ENCODE data around the gene PTGIS.

PTGIS gene

GRCh38 chr20:49543858-49544437 is 24.0 kb downstream of the PTGIS start:
- DNase-seq (ENCODE audit: low read depth), result no peak
- no peak overlapping the region for H3K4me3 ChIP-seq (ENCODE audit: low read depth, low read length)
- TF ChIP-seq CTCF (IDR thresholded peaks at IDR 0.05; ENCODE audit: low read depth, low read length, missing control alignments), result no peak
- in situ Hi-C loops (cut with HindIII; ENCODE audit: low sequenced_read_pairs), result no loop called here

- in situ Hi-C loops (cut with HindIII; ENCODE audit: low sequenced_read_pairs), result no loop called here
- no peak for TF ChIP-seq CTCF (IDR thresholded peaks at IDR 0.05; ENCODE audit: low read depth, low read length, missing control alignments)
Measured at GRCh38 chr20:49543071-49543857, 24.7 kb downstream of the PTGIS start.

DNA sequence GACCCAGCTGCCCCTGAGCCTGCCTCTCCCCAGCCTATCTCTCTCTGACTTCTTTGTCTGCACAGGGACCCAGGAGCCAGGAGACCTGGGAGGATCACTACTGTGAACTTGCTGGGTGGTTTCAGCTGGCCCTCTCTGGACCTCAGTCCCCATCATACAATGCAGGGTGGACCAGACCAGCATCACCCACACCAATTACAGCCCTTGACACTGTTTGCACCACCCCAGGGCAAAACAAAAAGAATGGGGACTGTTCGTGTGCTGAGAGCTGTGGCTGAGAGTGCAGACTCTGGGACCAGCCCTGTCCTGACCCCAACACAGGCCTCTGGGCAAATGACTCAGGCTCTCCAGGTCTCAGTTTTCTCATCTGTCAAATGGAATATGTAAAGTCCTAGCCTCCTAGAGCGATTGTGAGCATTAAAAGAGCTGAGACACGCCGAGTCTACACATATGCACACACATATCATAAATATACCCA is 25.4 kb downstream of the PTGIS start:
- no peak for TF ChIP-seq CTCF (IDR thresholded peaks at IDR 0.05; ENCODE audit: low read depth, low read length, missing control alignments)
- no peak overlapping the region for H3K4me3 ChIP-seq (ENCODE audit: low read depth, low read length)
- DNase-seq (ENCODE audit: low read depth), result no peak
- in situ Hi-C loops (cut with HindIII; ENCODE audit: low sequenced_read_pairs), result no loop called here

More at GRCh38 chr20:49543071-49543857, 24.7 kb downstream of the PTGIS start:
- no peak for DNase-seq (ENCODE audit: low read depth)
- H3K4me3 ChIP-seq (ENCODE audit: low read depth, low read length), result no peak overlapping the region

GRCh38 chr20:49541733-49542513 is 26.0 kb downstream of the PTGIS start:
- in situ Hi-C loops (cut with HindIII; ENCODE audit: low sequenced_read_pairs), result no loop called here
- H3K4me3 ChIP-seq (ENCODE audit: low read depth, low read length), result no peak overlapping the region
- peak; percentile 55 for DNase-seq (ENCODE audit: low read depth)
- peak; percentile 82 for TF ChIP-seq CTCF (IDR thresholded peaks at IDR 0.05; ENCODE audit: low read depth, low read length, missing control alignments)

- H3K4me3 ChIP-seq (ENCODE audit: low read depth, low read length), result no peak overlapping the region
- TF ChIP-seq CTCF (IDR thresholded peaks at IDR 0.05; ENCODE audit: low read depth, low read length, missing control alignments), result no peak
- in situ Hi-C loops (cut with HindIII; ENCODE audit: low sequenced_read_pairs), result no loop called here
- DNase-seq (ENCODE audit: low read depth), result no peak
Measured at GRCh38 chr20:49540687-49541435, 27.1 kb downstream of the PTGIS start.

GRCh38 chr20:49540232-49540620 is 27.7 kb downstream of the PTGIS start:
- no peak overlapping the region for H3K4me3 ChIP-seq (ENCODE audit: low read depth, low read length)
- DNase-seq (ENCODE audit: low read depth), result no peak
- TF ChIP-seq CTCF (IDR thresholded peaks at IDR 0.05; ENCODE audit: low read depth, low read length, missing control alignments), result no peak
- in situ Hi-C loops (cut with HindIII; ENCODE audit: low sequenced_read_pairs), result no loop called here

All from astrocyte of the cerebellum (primary cell).